Keratinocyte (primary cell): Measurements from ENCODE around the gene IL4R.

Source experiments
- EZH2 ChIP-seq: IDR thresholded peaks from one replicate; pipeline ENCODE4 v1.6.1; 2012; ENCODE audit warnings: inconsistent platforms, mild to moderate bottlenecking, low read length, moderate library complexity
- TF ChIP-seq, protein P1 (sequence below), 3 experiments: IDR thresholded peaks in 1 of 3; conservative IDR thresholded peaks in 1 of 3; optimal IDR thresholded peaks in 1 of 3; 2 replicates in 2 of 3; 3 replicates in 1 of 3; pipeline versions ENCODE3 to v1.5.1; 2011; ENCODE audit warnings: low read length in 3 of 3, mild to moderate bottlenecking in 3 of 3, moderate library complexity in 2 of 3, control low read depth in 1 of 3, inconsistent platforms in 1 of 3; ENCODE audit not compliant: insufficient read depth in 2 of 3; ENCODE audit errors: extremely low read depth in 1 of 3

DNA sequence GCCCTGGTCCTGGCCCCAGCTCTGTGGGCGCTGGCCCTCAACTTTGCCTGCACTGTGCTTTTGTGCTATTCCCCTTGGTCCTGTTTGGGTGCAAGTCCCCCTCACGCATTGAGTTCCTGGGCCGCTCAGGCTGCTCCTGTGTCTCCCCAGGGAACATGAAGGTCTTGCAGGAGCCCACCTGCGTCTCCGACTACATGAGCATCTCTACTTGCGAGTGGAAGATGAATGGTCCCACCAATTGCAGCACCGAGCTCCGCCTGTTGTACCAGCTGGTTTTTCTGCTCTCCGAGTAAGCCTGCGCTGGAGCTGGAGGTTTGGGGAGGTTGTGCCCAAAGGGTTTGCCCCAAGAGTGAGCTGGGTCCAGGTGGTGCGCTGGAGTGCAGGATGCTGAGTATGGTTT is 28.2 kb downstream of the IL4R start:
- TF ChIP-seq, protein P1, sequence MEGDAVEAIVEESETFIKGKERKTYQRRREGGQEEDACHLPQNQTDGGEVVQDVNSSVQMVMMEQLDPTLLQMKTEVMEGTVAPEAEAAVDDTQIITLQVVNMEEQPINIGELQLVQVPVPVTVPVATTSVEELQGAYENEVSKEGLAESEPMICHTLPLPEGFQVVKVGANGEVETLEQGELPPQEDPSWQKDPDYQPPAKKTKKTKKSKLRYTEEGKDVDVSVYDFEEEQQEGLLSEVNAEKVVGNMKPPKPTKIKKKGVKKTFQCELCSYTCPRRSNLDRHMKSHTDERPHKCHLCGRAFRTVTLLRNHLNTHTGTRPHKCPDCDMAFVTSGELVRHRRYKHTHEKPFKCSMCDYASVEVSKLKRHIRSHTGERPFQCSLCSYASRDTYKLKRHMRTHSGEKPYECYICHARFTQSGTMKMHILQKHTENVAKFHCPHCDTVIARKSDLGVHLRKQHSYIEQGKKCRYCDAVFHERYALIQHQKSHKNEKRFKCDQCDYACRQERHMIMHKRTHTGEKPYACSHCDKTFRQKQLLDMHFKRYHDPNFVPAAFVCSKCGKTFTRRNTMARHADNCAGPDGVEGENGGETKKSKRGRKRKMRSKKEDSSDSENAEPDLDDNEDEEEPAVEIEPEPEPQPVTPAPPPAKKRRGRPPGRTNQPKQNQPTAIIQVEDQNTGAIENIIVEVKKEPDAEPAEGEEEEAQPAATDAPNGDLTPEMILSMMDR (optimal IDR thresholded peaks at IDR 0.05 in 1 of 3, IDR thresholded peaks at IDR 0.05 in 1 of 3, conservative IDR thresholded peaks at IDR 0.05 in 1 of 3; ENCODE audit: extremely low read depth in 1 of 3, insufficient read depth in 2 of 3, low read length in 3 of 3), result no peak
- no peak for TF ChIP-seq EZH2
